NK-92 treated with Interleukin-12 subunit alpha and Interleukin-12 subunit beta, amount 100 ng/mL, for 24 hours (cell line): Measurements from ENCODE around the gene KRT76.

Experiments
- DNase-seq: peaks from one replicate; lab custom pipeline; 2025; lab: John Stamatoyannopoulos, UW

KRT76 gene

DNA sequence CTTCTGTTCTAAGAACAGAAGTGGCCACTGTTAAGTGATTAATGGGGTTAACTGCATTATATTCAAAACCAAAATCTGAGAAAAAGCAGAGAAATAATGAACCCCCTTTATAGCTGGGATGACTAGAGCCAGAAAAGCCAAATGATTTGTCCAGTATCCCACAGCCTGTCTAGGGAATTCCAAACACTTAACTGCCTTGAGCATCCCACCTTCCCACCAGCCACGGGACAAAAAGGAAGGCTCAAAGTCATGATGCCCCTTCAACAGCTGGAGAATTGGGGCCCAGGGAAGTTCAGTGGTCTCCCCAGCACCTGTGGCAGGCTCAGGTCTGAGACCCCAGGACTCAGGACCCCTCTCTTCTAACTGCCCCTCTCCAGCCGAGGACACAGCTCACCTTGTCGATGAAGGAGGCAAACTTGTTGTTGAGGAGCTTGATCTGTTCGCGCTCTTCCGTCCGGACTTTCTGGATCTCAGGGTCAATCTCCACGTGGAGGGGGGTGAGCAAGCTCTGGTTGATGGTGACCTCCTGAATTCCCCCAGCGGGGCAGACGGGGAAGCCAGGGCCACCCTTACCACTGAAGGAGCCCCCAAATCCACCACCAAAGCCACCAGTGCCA, 36.2 kb upstream of the KRT76 start:
- no peak for DNase-seq

DNA sequence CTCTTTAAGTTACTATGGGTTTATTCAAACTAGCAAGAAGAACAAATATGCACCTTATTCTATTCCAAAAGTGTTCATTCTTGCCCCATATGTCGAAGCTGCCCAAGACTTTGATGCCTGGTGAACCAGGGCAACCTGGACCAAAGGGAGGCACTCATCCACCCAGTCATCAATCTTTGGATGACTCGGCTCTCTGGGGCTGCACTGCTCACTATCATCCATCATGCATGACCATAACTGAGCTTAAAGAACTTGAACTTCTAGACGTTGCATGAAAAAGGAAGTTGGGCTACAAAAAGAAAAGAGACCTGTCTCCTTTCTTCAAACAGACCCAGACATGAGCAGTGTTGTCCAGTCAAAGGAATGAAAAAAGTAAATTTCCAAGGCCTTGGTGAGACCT, 35.6 kb upstream of the KRT76 start:
- DNase-seq: no peak

DNA sequence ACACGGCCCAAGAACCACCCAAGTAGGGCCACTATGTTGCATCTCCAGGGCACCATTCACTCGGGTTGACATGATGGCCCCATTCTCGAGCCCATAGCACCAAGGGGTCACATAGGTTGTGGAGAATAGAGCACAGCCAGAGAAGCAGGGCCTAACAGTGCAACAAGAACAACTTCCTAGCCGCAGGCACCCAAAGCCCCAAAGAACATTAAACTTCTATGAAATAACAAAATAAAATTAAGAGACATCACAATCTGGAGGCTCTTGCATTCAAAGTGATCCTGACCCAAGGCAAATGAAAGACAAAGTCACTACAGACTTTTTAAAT, 34.9 kb upstream of the KRT76 start:
- no peak for DNase-seq

DNA sequence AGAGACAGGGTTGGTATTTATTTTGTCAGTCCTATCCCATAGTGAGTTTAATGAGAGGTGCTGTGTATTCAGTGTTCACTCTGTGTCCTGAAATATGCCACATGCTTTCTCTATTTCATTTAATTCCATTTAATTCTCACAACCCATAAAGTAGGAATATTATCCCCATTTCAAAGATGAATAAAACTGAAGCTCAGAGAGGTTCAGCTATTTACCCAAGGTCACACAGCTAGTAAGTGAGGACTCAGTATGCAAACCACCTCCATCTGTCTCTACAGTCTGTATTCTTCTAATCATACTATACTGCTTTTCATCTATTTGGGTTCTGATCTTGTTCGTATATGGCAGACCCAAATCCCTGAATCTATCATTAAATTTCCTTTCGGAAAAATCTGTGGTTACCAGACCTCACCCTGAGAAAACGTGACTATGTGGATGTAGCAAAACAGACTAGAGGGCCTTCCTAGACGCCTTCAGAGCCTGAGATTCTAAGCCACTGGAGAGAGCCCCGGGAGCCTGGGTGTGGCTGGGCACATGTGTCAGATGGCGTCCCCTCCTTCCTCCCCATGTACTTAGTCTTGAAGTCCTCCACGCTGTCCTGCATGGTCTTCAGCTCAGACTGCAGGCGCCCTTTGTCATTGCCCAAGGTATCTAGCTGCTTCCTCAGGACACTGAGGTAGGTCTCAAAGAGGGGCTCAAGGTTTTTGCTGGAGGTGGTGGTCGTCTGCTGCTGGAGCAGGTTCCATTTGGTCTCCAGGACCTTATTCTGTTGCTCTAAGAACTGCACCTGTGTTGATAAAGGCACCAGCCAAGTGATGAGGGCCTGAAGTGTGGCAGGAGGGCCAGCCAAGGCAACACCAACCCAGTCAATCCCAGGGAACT, 34.3 kb upstream of the KRT76 start:
- DNase-seq: no peak

GRCh38 chr12:52810554-52810953, 33.4 kb upstream of the KRT76 start:
- DNase-seq: no peak

DNA sequence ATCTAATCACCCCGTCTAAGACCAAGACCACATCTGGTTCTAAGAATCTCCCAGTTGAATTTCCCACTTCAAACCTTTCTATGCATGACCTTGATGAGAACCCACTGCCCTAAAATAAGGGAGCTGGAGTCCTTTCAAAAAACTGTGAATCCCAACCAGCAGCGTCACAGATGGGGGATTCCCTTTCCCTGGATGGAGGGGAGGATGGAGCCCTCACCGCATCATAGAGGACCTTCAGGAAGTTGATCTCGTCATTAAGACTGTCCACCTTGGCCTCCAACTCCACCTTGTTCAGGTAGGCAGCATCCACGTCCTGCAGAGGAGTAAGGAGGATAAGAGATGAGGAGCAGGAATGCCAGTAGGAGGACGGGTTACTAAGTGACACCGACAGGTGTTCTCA, 32.0 kb upstream of the KRT76 start:
- DNase-seq: no peak

- DNase-seq: no peak
Measured at GRCh38 chr12:52808573-52809160, 31.5 kb upstream of the KRT76 start.

- DNase-seq: no peak
Measured at GRCh38 chr12:52807544-52808470, 30.7 kb upstream of the KRT76 start.

DNA sequence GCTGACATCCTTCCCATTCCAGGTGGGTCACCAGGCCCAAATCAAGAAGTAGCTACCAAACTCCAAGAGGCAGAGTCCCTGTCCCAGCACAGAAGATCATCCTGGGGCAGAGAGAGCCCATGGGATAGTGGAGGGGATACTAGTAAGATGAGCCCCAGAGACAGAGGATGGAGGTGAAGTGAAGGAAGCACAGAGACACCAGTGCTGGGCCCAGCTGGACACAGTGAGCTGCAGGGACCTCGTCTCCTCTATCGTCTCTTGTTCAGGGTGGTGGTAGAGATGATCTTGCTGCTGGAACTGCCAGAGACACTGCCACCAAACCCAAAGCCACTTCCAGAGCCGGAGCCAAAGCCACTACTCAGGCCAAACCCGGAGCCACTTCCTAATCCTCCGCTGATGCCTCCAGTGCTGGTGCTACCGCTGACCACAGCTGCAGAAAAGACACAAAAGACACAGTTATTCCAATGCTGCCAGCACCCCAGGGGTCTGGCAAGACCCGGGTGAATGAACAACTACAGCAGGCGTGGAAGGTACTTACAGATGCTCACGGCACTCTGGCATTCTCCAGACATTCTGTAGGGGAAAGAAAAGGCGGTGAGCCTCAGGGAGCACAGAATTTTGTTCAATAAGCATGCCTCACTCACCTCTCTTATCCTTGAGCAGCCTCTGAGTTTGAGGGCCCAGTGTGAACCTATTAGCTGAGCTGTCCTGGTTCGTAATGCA, 29.8 kb upstream of the KRT76 start:
- no peak for DNase-seq

- DNase-seq: no peak
Measured at GRCh38 chr12:52806169-52806811, 29.1 kb upstream of the KRT76 start.

DNA sequence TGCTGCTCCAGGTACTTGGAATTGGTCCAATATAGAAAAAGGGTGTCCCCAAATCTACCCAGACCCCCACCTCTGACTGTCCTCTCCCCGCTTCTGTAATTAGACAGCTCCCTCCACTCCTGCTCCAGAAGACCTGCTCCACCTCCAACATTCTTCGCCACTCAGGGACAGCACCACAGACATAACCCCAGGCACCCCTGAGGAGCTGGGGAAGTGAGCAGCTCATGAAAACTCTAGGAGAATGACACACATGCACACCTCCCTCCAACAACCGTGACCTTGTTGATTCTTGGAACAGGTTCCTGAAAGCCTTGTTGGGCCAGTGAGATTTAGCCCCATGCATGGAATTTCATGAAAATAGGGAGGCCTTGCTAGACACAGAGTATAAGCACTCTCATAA, 28.6 kb upstream of the KRT76 start:
- no peak for DNase-seq

DNA sequence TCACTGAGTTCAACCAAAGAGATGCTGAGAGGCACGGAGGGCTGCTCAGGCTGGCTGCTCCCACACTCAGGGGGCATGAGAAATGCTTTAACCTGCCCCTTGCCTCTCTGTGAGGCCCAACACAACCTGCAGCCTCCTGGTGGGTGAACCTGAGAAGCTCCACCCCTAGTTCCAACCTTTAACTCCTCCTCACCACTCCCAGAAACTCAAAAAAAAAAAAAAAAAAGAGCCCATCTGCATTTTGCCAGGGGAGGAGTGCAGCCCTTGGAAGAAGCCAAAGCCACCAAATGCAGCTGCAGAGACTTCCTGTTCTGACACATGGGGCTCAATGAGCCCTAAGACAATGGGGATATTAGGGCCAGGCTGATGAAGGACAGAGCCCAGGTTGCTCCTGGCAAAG, 27.9 kb upstream of the KRT76 start:
- no peak for DNase-seq

- no peak for DNase-seq
Measured at GRCh38 chr12:52802442-52802841, 25.3 kb upstream of the KRT76 start.

GRCh38 chr12:52801773-52802172, 24.6 kb upstream of the KRT76 start:
- DNase-seq: no peak

- DNase-seq: no peak
Measured at GRCh38 chr12:52800259-52800917, 23.2 kb upstream of the KRT76 start.

DNA sequence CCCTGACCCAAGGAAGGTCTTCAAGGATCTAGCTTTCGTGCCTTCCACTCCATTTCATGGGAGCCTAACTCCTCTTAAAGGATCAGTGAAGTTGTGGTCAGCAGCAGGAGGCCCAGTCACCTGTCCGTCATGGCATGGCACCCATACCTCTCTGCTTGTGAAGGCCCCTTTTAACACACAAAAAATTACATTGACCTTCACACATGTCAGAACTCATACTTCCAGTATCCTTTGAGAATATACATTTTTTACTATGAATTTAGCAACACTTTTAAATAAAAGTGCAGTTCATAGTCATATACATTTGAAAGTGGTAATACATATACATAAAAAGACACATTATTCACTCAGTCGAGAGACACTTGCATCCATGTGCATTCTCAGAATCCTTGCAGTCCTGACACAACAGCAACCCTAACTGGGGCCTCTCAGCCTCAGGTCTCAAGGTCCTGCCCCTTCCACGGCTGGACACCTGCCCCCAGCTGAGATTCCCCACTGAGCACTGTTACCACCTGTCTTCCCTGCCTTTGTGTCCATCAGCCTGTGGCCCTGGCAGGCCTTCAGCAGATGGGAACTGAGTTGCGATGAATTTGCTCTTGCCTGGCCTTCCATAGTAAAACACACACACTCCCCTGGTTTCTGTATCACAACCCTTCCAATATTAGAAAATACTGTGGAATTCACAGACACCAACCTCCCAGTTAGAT, 22.5 kb upstream of the KRT76 start:
- DNase-seq: no peak

DNA sequence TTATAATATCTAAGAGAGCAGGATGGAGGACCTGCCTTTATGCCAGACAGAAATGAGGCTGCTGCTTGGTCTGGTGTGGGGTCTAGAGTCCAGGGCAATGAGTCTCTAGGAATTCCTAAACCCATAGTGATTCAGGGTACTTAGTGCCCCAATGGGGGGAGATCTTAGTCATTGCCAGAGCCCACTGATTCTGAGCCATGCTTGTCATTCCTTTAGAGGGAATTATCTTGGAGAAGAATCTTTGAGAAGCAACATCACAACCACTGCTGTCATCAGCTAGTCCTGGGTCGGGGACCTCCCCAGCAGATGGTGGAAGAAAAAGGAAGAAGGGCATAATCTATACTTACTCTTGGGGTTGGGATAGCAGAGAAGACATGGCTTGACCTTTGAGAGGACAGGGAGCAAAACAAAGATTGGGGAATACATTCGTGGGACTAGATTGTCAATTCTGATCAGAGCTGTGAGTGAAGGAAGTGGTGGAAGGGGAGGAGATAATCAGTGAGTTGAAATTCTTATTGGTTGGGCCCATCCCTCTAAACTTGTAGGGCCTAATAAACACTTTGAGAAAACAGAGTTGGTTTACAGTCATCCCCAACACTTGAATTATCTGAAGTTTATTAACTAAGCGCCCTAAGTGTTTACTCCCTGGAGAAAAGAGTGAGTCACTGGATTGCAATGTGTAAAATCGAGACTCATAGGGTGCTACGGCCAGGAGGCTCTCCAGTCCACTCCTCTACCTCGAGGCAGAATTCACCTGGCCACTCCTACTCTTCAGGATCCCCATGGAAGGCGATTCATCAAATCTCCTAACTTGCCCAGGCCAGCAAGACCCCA, 21.7 kb upstream of the KRT76 start:
- no peak for DNase-seq

- DNase-seq: no peak
Measured at GRCh38 chr12:52798003-52798670, 21.0 kb upstream of the KRT76 start.

- DNase-seq: no peak
Measured at GRCh38 chr12:52797529-52797894, 20.4 kb upstream of the KRT76 start.
